HL-60 (cell line): Measurements from ENCODE around the gene ZNF609.

Source experiments
- DNase-seq, 2 experiments: peaks; one replicate each; pipeline ENCODE4 v3.0.0-alpha.2; 2010 to 2020; ENCODE audit warnings: low read depth in 1 of 2, low spot score in 1 of 2
- H3K27ac ChIP-seq: fragments of 250-450 bp; sonication (Bioruptor Pico); replicated peaks from 2 replicates; pipeline ENCODE4 v1.5.1; 2020; ENCODE audit warnings: mild to moderate bottlenecking, moderate library complexity
- H3K27me3 ChIP-seq: fragments of 250-450 bp; sonication (Bioruptor Pico); 2 replicates; pipeline ENCODE4 v1.5.1; 2021; ENCODE audit warnings: mild to moderate bottlenecking, moderate library complexity; ENCODE audit not compliant: insufficient read depth, poor library complexity, severe bottlenecking
- H3K4me3 ChIP-seq: replicated peaks from 2 replicates; pipeline ENCODE4 v1.5.1; 2011; ENCODE audit warnings: mild to moderate bottlenecking, control low read depth, low read length; ENCODE audit not compliant: insufficient read depth
- GABPA ChIP-seq: IDR thresholded peaks from 2 replicates; pipeline ENCODE4 v1.6.1; 2012; ENCODE audit warnings: low read depth
- POLR2AphosphoS5 ChIP-seq: IDR thresholded peaks from 2 replicates; pipeline ENCODE4 v1.6.1; 2012; ENCODE audit warnings: low read depth
- SPI1 ChIP-seq: IDR thresholded peaks from 2 replicates; pipeline ENCODE4 v1.6.1; 2012; ENCODE audit warnings: low read depth, mild to moderate bottlenecking, borderline replicate concordance
- TF ChIP-seq, protein P1 (sequence below): IDR thresholded peaks from 2 replicates; pipeline ENCODE4 v1.6.1; 2012; ENCODE audit warnings: low read depth; ENCODE audit not compliant: insufficient replicate concordance
- TF ChIP-seq, protein P2 (sequence below): IDR thresholded peaks from one replicate; pipeline ENCODE4 v1.5.1; 2011; ENCODE audit warnings: low read length, control low read depth, inconsistent platforms; ENCODE audit not compliant: insufficient read depth

Gene ZNF609

DNA sequence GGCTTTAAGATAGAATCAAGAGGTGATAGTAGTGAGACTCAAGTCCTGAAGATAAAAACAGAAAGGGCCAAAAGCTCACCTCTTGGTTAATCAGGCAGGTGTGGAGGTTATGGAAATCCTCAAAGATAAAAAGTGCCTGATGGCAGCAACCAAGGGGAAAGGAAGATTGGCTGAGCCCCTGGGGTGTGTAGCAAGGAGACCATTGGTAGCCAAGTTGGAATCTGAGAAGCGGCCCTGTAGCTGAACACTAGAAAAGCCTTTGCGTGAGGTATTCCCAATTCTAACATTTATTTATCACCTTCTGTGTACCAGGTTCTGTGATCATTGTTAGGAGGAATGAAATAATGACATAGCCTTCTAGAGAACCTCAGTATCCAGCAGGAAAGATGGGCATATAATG is 98.9 kb downstream of the ZNF609 start:
- Histone ChIP-seq H3K4me3 (no peak overlapping the region), H3K27ac (no peak overlapping the region), H3K27me3 (no peaks in the 10 kb centered on the region)
- TF ChIP-seq GABPA (no peak), SPI1 (no peak), POLR2AphosphoS5 (no peak)
- TF ChIP-seq, protein P1, sequence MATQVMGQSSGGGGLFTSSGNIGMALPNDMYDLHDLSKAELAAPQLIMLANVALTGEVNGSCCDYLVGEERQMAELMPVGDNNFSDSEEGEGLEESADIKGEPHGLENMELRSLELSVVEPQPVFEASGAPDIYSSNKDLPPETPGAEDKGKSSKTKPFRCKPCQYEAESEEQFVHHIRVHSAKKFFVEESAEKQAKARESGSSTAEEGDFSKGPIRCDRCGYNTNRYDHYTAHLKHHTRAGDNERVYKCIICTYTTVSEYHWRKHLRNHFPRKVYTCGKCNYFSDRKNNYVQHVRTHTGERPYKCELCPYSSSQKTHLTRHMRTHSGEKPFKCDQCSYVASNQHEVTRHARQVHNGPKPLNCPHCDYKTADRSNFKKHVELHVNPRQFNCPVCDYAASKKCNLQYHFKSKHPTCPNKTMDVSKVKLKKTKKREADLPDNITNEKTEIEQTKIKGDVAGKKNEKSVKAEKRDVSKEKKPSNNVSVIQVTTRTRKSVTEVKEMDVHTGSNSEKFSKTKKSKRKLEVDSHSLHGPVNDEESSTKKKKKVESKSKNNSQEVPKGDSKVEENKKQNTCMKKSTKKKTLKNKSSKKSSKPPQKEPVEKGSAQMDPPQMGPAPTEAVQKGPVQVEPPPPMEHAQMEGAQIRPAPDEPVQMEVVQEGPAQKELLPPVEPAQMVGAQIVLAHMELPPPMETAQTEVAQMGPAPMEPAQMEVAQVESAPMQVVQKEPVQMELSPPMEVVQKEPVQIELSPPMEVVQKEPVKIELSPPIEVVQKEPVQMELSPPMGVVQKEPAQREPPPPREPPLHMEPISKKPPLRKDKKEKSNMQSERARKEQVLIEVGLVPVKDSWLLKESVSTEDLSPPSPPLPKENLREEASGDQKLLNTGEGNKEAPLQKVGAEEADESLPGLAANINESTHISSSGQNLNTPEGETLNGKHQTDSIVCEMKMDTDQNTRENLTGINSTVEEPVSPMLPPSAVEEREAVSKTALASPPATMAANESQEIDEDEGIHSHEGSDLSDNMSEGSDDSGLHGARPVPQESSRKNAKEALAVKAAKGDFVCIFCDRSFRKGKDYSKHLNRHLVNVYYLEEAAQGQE, result no peak
- TF ChIP-seq, protein P2, sequence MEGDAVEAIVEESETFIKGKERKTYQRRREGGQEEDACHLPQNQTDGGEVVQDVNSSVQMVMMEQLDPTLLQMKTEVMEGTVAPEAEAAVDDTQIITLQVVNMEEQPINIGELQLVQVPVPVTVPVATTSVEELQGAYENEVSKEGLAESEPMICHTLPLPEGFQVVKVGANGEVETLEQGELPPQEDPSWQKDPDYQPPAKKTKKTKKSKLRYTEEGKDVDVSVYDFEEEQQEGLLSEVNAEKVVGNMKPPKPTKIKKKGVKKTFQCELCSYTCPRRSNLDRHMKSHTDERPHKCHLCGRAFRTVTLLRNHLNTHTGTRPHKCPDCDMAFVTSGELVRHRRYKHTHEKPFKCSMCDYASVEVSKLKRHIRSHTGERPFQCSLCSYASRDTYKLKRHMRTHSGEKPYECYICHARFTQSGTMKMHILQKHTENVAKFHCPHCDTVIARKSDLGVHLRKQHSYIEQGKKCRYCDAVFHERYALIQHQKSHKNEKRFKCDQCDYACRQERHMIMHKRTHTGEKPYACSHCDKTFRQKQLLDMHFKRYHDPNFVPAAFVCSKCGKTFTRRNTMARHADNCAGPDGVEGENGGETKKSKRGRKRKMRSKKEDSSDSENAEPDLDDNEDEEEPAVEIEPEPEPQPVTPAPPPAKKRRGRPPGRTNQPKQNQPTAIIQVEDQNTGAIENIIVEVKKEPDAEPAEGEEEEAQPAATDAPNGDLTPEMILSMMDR, result no peak
- DNase-seq, result no peak

DNA sequence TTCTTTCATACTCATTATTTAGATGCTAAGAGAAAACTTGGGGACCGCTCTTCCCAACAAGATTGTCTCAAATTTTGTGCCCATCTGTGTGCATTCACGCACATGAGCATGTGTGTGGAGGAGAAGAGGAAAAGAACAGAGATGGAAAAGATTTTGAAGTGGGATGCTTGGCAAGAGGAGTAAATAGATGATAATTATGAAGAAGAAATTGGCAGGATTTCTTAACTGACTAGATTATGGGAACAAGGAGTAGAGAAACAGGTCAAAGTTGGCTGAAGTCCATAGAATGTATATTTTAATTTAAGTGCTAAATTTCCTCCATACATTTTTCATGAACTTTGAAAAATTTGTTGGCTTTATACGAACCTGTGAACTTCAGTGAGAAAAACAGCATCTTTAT is 100.1 kb downstream of the ZNF609 start:
- DNase-seq, result no peak
- TF ChIP-seq, protein P2, result no peak
- TF ChIP-seq SPI1, result no peak
- TF ChIP-seq, protein P1, result no peak
- TF ChIP-seq GABPA, result no peak
- TF ChIP-seq POLR2AphosphoS5, result no peak
- Histone ChIP-seq H3K27ac (no peak overlapping the region), H3K4me3 (no peak overlapping the region), H3K27me3 (no peaks in the 10 kb centered on the region)

DNA sequence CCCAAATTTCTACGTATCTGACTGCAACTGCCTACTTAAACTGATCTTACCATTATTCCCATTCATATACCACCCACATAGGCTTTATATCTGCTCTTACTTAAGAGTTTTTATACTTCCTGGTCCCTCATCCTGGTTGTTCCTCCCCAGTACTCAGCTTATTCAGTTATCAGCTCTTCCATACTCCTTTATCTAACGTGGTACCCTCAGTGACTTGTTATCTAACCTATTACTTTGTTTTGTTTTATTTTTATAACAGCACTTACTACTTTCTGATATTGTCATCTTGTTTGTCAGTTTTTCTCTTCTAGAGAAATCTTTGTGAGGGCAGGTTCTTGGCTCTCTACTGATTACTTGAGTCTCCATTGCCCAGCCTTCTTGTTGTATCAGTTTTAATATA is 100.6 kb downstream of the ZNF609 start:
- Histone ChIP-seq H3K27me3 (no peaks in the 10 kb centered on the region), H3K27ac (no peak overlapping the region), H3K4me3 (no peak overlapping the region)
- DNase-seq, result no peak
- TF ChIP-seq SPI1 (no peak), POLR2AphosphoS5 (no peak), GABPA (no peak)
- TF ChIP-seq, protein P2, result no peak
- TF ChIP-seq, protein P1, result no peak
